Cardiac fibroblast (primary cell): Measurements from ENCODE around the gene LRRC74B.

Experiments used
- DNase-seq, 2 donors: peaks; one replicate each; pipeline versions ENCODE4 v3.0.0 to v3.0.0-alpha.2; 2010; ENCODE audit warnings: low read depth in 2 of 2
- H3K4me3 ChIP-seq, 2 donors: replicated peaks in 1 of 2; 1 replicate in 1 of 2; 2 replicates in 1 of 2; pipeline ENCODE4 v1.5.1; 2011; ENCODE audit warnings: low read depth in 2 of 2, low read length in 2 of 2, mild to moderate bottlenecking in 2 of 2, moderate library complexity in 1 of 2
- CTCF ChIP-seq: IDR thresholded peaks from one replicate; pipeline ENCODE4 v1.5.1; 2011; ENCODE audit warnings: low read depth, mild to moderate bottlenecking, low read length, inconsistent platforms

Gene LRRC74B

GRCh38 chr22:21064917-21065864, 19.4 kb downstream of the LRRC74B start:
- H3K4me3 ChIP-seq, result no peak overlapping the region
- DNase-seq, result no peak
- no peak for TF ChIP-seq CTCF

- DNase-seq, result no peak
- H3K4me3 ChIP-seq, result no peak overlapping the region
- TF ChIP-seq CTCF, result no peak
Observed at GRCh38 chr22:21067075-21067900, 21.5 kb downstream of the LRRC74B start.

- no peak overlapping the region for H3K4me3 ChIP-seq
- DNase-seq, result no peak
- TF ChIP-seq CTCF, result no peak
Observed at GRCh38 chr22:21067901-21068680, 22.3 kb downstream of the LRRC74B start.

DNA sequence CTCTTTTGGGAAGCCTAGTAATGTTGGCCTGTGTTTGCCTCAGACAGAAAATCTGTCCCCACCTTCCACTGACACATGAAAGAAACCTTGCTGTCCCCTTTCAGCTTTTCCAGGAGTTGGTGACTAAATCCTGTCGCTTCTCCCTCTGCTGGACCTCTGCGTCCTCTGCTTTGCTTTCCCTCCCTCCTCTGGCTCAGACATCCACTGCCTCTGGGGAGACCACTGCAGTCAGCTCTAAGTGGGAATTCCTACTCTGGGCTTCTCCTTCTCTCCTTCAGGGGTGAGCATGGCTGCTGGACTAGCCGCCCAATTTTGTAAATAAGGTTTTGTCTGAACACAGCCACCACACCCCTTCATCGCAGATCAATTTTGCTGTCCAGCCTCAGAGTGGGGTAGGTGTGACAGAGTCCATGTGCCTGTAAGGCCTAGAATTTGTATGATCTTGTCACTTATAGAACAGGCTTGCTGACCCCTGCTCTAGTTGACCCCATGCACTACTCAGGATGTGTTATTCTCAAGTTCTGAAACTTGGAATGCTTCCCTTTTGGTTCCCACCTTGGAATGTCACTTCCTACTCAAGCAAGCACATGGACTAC, 23.0 kb downstream of the LRRC74B start:
- no peak for DNase-seq
- no peak for TF ChIP-seq CTCF

DNA sequence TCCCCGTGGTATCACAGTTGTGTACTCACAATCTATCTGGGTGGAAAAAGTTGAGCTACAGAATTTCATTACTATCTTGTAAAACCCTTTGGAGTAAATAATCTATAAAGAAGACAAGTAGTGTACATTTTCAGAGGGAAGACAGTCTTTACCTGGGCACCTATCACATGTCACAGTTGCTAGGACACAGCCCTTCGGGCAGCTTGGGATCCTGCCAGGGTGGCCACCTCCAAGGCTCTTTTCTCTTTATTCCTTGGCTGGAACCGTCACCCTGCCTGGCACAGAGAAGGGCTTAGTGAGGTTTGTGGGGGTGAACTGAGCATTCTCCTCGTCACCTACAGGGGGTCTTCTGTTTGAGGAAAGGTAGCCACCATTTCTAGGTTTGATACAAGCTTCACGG, 23.6 kb downstream of the LRRC74B start:
- DNase-seq, result no peak
- no peak overlapping the region for H3K4me3 ChIP-seq
- no peak for TF ChIP-seq CTCF

More for the DNA sequence above, 23.0 kb downstream of the LRRC74B start:
- H3K4me3 ChIP-seq, result no peak overlapping the region
